ENCODE results near the gene GPR157. TPM values are rescaled to one million over a fixed set of nuclear protein-coding genes. Genes with fewer than 3 reads are reported as not detected.

The GPR157 gene
- total and polyA plus RNA-seq, 2 experiments from 2014 or later, result 0.81 to 3.9 TPM

GRCh38 chr1:9135073-9135836 is 6.4 kb upstream of the GPR157 start:
- Histone ChIP-seq H3F3A (replicated peaks; ENCODE audit: low read depth) (no peaks in the 10 kb centered on the region), H3K27me3 (ENCODE audit: insufficient read depth) (no peaks in the 10 kb centered on the region), H3K36me3 (ENCODE audit: insufficient read depth) (no peaks in the 10 kb centered on the region), H3K9me2 (ENCODE audit: insufficient read depth) (no peaks in the 10 kb centered on the region), H3K4me2 (no peak overlapping the region), H3K4me3 (no peak overlapping the region), H2AFZ (no peak overlapping the region), H4K20me1 (replicated peaks; ENCODE audit: insufficient read depth) (no peaks in the 10 kb centered on the region; the same call in 1 of the 2 replicates), H3K27ac (ENCODE audit: low read depth) (no peak overlapping the region), H3K4me1 (ENCODE audit: insufficient read depth) (no peaks in the 10 kb centered on the region), H3K79me2 (replicated peaks; ENCODE audit: insufficient read depth) (no peaks in the 10 kb centered on the region)
- Mint-ChIP-seq H3K4me1 (no peaks in the 10 kb centered on the region; the same call in 2 of the 3 replicates), H3K27ac (no peak overlapping the region), H3K36me3 (ENCODE audit: low read depth) (no peaks in the 10 kb centered on the region), H3K9me3 (no peaks in the 10 kb centered on the region; the same call in 2 of the 3 replicates), H3K27me3 (ENCODE audit: insufficient read depth, low read depth, poor library complexity) (peaks cover 2% of the 10 kb centered on the region), H3K4me3 (no peak overlapping the region)
- ATAC-seq (no peak), DNase-seq (ENCODE audit: low spot score) (no peak)
- TF ChIP-seq POLR2AphosphoS5 (IDR thresholded peaks at IDR 0.05; ENCODE audit: low read depth), result no peak
- TF ChIP-seq ZNF331 (CRISPR knock-in tag; IDR thresholded peaks at IDR 0.05; ENCODE audit: low read depth), result no peak
- TF ChIP-seq NANOG (IDR thresholded peaks at IDR 0.05; ENCODE audit: borderline replicate concordance), result no peak
- TF ChIP-seq ZNF114 (CRISPR knock-in tag; IDR thresholded peaks at IDR 0.05), result no peak
- TF ChIP-seq, protein P1, sequence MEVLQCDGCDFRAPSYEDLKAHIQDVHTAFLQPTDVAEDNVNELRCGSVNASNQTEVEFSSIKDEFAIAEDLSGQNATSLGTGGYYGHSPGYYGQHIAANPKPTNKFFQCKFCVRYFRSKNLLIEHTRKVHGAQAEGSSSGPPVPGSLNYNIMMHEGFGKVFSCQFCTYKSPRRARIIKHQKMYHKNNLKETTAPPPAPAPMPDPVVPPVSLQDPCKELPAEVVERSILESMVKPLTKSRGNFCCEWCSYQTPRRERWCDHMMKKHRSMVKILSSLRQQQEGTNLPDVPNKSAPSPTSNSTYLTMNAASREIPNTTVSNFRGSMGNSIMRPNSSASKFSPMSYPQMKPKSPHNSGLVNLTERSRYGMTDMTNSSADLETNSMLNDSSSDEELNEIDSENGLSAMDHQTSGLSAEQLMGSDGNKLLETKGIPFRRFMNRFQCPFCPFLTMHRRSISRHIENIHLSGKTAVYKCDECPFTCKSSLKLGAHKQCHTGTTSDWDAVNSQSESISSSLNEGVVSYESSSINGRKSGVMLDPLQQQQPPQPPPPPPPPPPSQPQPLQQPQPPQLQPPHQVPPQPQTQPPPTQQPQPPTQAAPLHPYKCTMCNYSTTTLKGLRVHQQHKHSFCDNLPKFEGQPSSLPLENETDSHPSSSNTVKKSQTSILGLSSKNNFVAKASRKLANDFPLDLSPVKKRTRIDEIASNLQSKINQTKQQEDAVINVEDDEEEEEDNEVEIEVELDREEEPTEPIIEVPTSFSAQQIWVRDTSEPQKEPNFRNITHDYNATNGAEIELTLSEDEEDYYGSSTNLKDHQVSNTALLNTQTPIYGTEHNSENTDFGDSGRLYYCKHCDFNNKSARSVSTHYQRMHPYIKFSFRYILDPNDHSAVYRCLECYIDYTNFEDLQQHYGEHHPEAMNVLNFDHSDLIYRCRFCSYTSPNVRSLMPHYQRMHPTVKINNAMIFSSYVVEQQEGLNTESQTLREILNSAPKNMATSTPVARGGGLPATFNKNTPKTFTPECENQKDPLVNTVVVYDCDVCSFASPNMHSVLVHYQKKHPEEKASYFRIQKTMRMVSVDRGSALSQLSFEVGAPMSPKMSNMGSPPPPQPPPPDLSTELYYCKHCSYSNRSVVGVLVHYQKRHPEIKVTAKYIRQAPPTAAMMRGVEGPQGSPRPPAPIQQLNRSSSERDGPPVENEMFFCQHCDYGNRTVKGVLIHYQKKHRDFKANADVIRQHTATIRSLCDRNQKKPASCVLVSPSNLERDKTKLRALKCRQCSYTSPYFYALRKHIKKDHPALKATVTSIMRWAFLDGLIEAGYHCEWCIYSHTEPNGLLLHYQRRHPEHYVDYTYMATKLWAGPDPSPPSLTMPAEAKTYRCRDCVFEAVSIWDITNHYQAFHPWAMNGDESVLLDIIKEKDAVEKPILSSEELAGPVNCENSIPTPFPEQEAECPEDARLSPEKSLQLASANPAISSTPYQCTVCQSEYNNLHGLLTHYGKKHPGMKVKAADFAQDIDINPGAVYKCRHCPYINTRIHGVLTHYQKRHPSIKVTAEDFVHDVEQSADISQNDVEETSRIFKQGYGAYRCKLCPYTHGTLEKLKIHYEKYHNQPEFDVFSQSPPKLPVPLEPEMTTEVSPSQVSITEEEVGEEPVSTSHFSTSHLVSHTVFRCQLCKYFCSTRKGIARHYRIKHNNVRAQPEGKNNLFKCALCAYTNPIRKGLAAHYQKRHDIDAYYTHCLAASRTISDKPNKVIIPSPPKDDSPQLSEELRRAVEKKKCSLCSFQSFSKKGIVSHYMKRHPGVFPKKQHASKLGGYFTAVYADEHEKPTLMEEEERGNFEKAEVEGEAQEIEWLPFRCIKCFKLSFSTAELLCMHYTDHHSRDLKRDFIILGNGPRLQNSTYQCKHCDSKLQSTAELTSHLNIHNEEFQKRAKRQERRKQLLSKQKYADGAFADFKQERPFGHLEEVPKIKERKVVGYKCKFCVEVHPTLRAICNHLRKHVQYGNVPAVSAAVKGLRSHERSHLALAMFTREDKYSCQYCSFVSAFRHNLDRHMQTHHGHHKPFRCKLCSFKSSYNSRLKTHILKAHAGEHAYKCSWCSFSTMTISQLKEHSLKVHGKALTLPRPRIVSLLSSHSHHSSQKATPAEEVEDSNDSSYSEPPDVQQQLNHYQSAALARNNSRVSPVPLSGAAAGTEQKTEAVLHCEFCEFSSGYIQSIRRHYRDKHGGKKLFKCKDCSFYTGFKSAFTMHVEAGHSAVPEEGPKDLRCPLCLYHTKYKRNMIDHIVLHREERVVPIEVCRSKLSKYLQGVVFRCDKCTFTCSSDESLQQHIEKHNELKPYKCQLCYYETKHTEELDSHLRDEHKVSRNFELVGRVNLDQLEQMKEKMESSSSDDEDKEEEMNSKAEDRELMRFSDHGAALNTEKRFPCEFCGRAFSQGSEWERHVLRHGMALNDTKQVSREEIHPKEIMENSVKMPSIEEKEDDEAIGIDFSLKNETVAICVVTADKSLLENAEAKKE (CRISPR knock-in tag; IDR thresholded peaks at IDR 0.05), result no peak
- TF ChIP-seq EZH2 (IDR thresholded peaks at IDR 0.05; ENCODE audit: low read depth, unreplicated experiment), result no peak
- TF ChIP-seq JUNB (IDR thresholded peaks at IDR 0.05; ENCODE audit: unreplicated experiment), result no peak
- TF ChIP-seq, protein P2, sequence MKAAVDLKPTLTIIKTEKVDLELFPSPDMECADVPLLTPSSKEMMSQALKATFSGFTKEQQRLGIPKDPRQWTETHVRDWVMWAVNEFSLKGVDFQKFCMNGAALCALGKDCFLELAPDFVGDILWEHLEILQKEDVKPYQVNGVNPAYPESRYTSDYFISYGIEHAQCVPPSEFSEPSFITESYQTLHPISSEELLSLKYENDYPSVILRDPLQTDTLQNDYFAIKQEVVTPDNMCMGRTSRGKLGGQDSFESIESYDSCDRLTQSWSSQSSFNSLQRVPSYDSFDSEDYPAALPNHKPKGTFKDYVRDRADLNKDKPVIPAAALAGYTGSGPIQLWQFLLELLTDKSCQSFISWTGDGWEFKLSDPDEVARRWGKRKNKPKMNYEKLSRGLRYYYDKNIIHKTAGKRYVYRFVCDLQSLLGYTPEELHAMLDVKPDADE (IDR thresholded peaks at IDR 0.05), result no peak
- no peak for TF ChIP-seq CREB1 (CRISPR knock-in tag; IDR thresholded peaks at IDR 0.05; ENCODE audit: low read depth)
- TF ChIP-seq STAT1 (IDR thresholded peaks at IDR 0.05; ENCODE audit: unreplicated experiment), result no peak
- no peak for TF ChIP-seq EZH2phosphoT487 (IDR thresholded peaks at IDR 0.05; ENCODE audit: unreplicated experiment)
- TF ChIP-seq, protein P3, sequence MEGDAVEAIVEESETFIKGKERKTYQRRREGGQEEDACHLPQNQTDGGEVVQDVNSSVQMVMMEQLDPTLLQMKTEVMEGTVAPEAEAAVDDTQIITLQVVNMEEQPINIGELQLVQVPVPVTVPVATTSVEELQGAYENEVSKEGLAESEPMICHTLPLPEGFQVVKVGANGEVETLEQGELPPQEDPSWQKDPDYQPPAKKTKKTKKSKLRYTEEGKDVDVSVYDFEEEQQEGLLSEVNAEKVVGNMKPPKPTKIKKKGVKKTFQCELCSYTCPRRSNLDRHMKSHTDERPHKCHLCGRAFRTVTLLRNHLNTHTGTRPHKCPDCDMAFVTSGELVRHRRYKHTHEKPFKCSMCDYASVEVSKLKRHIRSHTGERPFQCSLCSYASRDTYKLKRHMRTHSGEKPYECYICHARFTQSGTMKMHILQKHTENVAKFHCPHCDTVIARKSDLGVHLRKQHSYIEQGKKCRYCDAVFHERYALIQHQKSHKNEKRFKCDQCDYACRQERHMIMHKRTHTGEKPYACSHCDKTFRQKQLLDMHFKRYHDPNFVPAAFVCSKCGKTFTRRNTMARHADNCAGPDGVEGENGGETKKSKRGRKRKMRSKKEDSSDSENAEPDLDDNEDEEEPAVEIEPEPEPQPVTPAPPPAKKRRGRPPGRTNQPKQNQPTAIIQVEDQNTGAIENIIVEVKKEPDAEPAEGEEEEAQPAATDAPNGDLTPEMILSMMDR (conservative IDR thresholded peaks at IDR 0.05; ENCODE audit: low read depth in 2 of 2), result no peak
- TF ChIP-seq, protein P4, sequence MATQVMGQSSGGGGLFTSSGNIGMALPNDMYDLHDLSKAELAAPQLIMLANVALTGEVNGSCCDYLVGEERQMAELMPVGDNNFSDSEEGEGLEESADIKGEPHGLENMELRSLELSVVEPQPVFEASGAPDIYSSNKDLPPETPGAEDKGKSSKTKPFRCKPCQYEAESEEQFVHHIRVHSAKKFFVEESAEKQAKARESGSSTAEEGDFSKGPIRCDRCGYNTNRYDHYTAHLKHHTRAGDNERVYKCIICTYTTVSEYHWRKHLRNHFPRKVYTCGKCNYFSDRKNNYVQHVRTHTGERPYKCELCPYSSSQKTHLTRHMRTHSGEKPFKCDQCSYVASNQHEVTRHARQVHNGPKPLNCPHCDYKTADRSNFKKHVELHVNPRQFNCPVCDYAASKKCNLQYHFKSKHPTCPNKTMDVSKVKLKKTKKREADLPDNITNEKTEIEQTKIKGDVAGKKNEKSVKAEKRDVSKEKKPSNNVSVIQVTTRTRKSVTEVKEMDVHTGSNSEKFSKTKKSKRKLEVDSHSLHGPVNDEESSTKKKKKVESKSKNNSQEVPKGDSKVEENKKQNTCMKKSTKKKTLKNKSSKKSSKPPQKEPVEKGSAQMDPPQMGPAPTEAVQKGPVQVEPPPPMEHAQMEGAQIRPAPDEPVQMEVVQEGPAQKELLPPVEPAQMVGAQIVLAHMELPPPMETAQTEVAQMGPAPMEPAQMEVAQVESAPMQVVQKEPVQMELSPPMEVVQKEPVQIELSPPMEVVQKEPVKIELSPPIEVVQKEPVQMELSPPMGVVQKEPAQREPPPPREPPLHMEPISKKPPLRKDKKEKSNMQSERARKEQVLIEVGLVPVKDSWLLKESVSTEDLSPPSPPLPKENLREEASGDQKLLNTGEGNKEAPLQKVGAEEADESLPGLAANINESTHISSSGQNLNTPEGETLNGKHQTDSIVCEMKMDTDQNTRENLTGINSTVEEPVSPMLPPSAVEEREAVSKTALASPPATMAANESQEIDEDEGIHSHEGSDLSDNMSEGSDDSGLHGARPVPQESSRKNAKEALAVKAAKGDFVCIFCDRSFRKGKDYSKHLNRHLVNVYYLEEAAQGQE (IDR thresholded peaks at IDR 0.05; ENCODE audit: unreplicated experiment), result no peak
